PC-3 (cell line): ENCODE data around the gene TAF4. TPM values are rescaled to one million over a fixed set of nuclear protein-coding genes. Genes with fewer than 3 reads are reported as not detected.
A peak's percentile ranks its signal among the peaks of the same experiment; 100 is the strongest.

ENCODE experiments used
- ATAC-seq: fragments of 200-7000 bp; cut with Tn5 transposase; 2 replicates; pipeline ENCODE4 v1.9.1; 2020; ENCODE audit warnings: mild to moderate bottlenecking, moderate library complexity
- BruUV-seq: library from RNA; stranded (reverse); fragments of 400-500 nt; replicated peaks from 2 replicates; lab custom pipeline; 2021; lab: Mats Ljungman, UMichigan
- CTCF ChIA-PET: fragments of 300-600 bp; sonication (Branson Sonifier 250); formaldehyde crosslinking; loops from one replicate; lab custom pipeline; 2022; ENCODE audit warnings: antibody characterized with exemption; lab: Charles Lee
- POLR2A ChIA-PET: fragments of 300-600 bp; sonication (Branson Sonifier 250); formaldehyde crosslinking; loops from one replicate; lab custom pipeline; 2022; ENCODE audit warnings: antibody characterized with exemption; ENCODE audit not compliant: unreplicated experiment; lab: Charles Lee
- DNase-seq: peaks from one replicate; pipeline ENCODE4 v3.0.0-alpha.2; 2015
- H2AFZ ChIP-seq: fragments of 300-600 bp; sonication (generic); 2 replicates; pipeline ENCODE4 v1.6.0; 2016; ENCODE audit warnings: antibody characterized with exemption, low read length
- H3F3A ChIP-seq: fragments of 300-600 bp; sonication (generic); one replicate; pipeline ENCODE4 v1.6.0; 2017; ENCODE audit warnings: antibody characterized with exemption, low read length, control low read depth, mild to moderate bottlenecking; ENCODE audit not compliant: unreplicated experiment
- H3K27ac ChIP-seq: fragments of 300-600 bp; sonication (generic); 2 replicates; pipeline ENCODE4 v1.5.1; 2016; ENCODE audit warnings: mild to moderate bottlenecking, low read length
- H3K27me3 ChIP-seq: fragments of 300-600 bp; sonication (generic); 2 replicates; pipeline ENCODE4 v1.6.1; 2016; ENCODE audit warnings: low read length, mixed read lengths
- H3K36me3 ChIP-seq: fragments of 300-600 bp; sonication (generic); 2 replicates; pipeline ENCODE4 v1.6.1; 2016; ENCODE audit warnings: low read depth, mixed run types, low read length, mixed read lengths
- H3K4me1 ChIP-seq: fragments of 300-600 bp; sonication (generic); 2 replicates; pipeline ENCODE4 v1.5.1; 2016; ENCODE audit warnings: low read length; ENCODE audit not compliant: insufficient read depth
- H3K4me2 ChIP-seq: fragments of 300-600 bp; sonication (generic); 2 replicates; pipeline ENCODE4 v1.6.0; 2016; ENCODE audit warnings: low read length
- H3K4me3 ChIP-seq: fragments of 300-600 bp; sonication (generic); 2 replicates; pipeline ENCODE4 v1.5.1; 2016; ENCODE audit warnings: mild to moderate bottlenecking, low read length, mixed read lengths
- H3K79me2 ChIP-seq: fragments of 300-600 bp; sonication (generic); 2 replicates; pipeline ENCODE4 v1.6.1; 2017; ENCODE audit warnings: low read length, mixed read lengths
- H3K9ac ChIP-seq: fragments of 300-600 bp; sonication (generic); 2 replicates; pipeline ENCODE4 v1.6.0; 2016; ENCODE audit warnings: mild to moderate bottlenecking, low read length
- H3K9me2 ChIP-seq: fragments of 300-600 bp; sonication (generic); replicated peaks from 2 replicates; pipeline ENCODE4 v1.6.1; 2016; ENCODE audit warnings: mixed run types, low read length, mixed read lengths
- H3K9me3 ChIP-seq: fragments of 300-600 bp; sonication (generic); 2 replicates; pipeline ENCODE4 v1.6.1; 2016; ENCODE audit warnings: low read length, mixed read lengths
- H4K20me1 ChIP-seq: fragments of 300-600 bp; sonication (generic); 2 replicates; pipeline ENCODE4 v1.6.1; 2016; ENCODE audit warnings: low read length, mixed read lengths
- CTCF ChIP-seq: fragments of 300-600 bp; sonication (generic); conservative IDR thresholded peaks from 2 replicates; pipeline ENCODE4 v1.5.1; 2017; ENCODE audit warnings: antibody characterized with exemption, low read depth, mild to moderate bottlenecking, low read length
- EZH2 ChIP-seq: fragments of 300-600 bp; sonication (generic); IDR thresholded peaks from one replicate; pipeline ENCODE4 v1.6.1; 2017; ENCODE audit warnings: antibody characterized with exemption, mild to moderate bottlenecking, low read length; ENCODE audit not compliant: unreplicated experiment
- EZH2phosphoT487 ChIP-seq: fragments of 300-600 bp; sonication (generic); IDR thresholded peaks from 2 replicates; pipeline ENCODE4 v1.6.1; 2018; ENCODE audit warnings: mild to moderate bottlenecking, antibody characterized with exemption, low read length, borderline replicate concordance
- intact Hi-C: fragments of 100-400 bp; cut with micrococcal nuclease; formaldehyde crosslinking; loops from 2 replicates; pipeline ENCODE4 v1.9.0; 2023
- total RNA-seq: library from RNA; depleted of rRNA; stranded (reverse); fragments of >200 nt; gene quantifications from 2 replicates; pipeline ENCODE4 v1.2.3, GENCODE V29; 2014

TAF4 gene
- total RNA-seq, 1 experiment from 2014 or later: 9.6 TPM

- POLR2A ChIA-PET: no interaction called here
- CTCF ChIA-PET: no interaction called here
- no TSS peak for BruUV-seq
These were observed 139.4 kb downstream of the TAF4 start for GRCh38 chr20:61926253-61926613.

GRCh38 chr20:61925555-61926252, 140.0 kb downstream of the TAF4 start:
- Histone ChIP-seq H3K9me2 (no peaks in the 10 kb centered on the region), H3K9me3 (no peaks in the 10 kb centered on the region), H2AFZ (peak overlapping the region; percentile 71), H3K4me2 (peak overlapping the region; percentile 78), H3F3A (no peaks in the 10 kb centered on the region), H3K79me2 (no peaks in the 10 kb centered on the region), H3K27me3 (peaks cover 4% of the 10 kb centered on the region; the same call in 1 of the 2 replicates), H3K9ac (peak overlapping the region; percentile 28; the same call in 1 of the 2 replicates), H4K20me1 (no peaks in the 10 kb centered on the region), H3K4me1 (peaks cover 17% of the 10 kb centered on the region), H3K27ac (peak overlapping the region; percentile 76), H3K4me3 (peak overlapping the region; percentile 55), H3K36me3 (no peaks in the 10 kb centered on the region)
- ATAC-seq (peak; percentile 87), DNase-seq (peak; percentile 82)
- POLR2A ChIA-PET: no interaction called here
- no peak for TF ChIP-seq CTCF
- TF ChIP-seq EZH2phosphoT487: no peak
- no peak for TF ChIP-seq EZH2
- CTCF ChIA-PET: no interaction called here
- BruUV-seq: no TSS peak
- intact Hi-C loops: no loop called here

More at GRCh38 chr20:61926253-61926613, 139.4 kb downstream of the TAF4 start:
- peak overlapping the region; percentile 28; the same call in 1 of the 2 replicates for H3K9ac ChIP-seq
- H3K79me2 ChIP-seq: no peaks in the 10 kb centered on the region
- H3K27me3 ChIP-seq: peaks cover 4% of the 10 kb centered on the region; the same call in 1 of the 2 replicates
- H3K4me3 ChIP-seq: peak overlapping the region; percentile 55; the same call in 1 of the 2 replicates
- peak overlapping the region; percentile 76 for H3K27ac ChIP-seq
- H3K4me1 ChIP-seq: peaks cover 17% of the 10 kb centered on the region
- no peak for TF ChIP-seq CTCF
- TF ChIP-seq EZH2phosphoT487: no peak
- no peak for TF ChIP-seq EZH2
- DNase-seq (no peak), ATAC-seq (no peak)
- no peaks in the 10 kb centered on the region for H3K36me3 ChIP-seq
- no peaks in the 10 kb centered on the region for H3F3A ChIP-seq
- H4K20me1 ChIP-seq: no peaks in the 10 kb centered on the region
- H2AFZ ChIP-seq: peak overlapping the region; percentile 71
- H3K9me3 ChIP-seq: no peaks in the 10 kb centered on the region
- H3K9me2 ChIP-seq: no peaks in the 10 kb centered on the region
- H3K4me2 ChIP-seq: peak overlapping the region; percentile 78
- intact Hi-C loops: no loop called here

GRCh38 chr20:61924858-61925554, 140.7 kb downstream of the TAF4 start:
- Histone ChIP-seq H3K9me2 (no peaks in the 10 kb centered on the region), H3K36me3 (no peaks in the 10 kb centered on the region), H4K20me1 (no peaks in the 10 kb centered on the region), H3K4me2 (peak overlapping the region; percentile 78), H3K79me2 (no peaks in the 10 kb centered on the region), H3K4me1 (peaks cover 17% of the 10 kb centered on the region), H2AFZ (peak overlapping the region; percentile 71), H3F3A (no peaks in the 10 kb centered on the region), H3K4me3 (peak overlapping the region; percentile 55; the same call in 1 of the 2 replicates), H3K9me3 (no peaks in the 10 kb centered on the region), H3K27me3 (peaks cover 4% of the 10 kb centered on the region; the same call in 1 of the 2 replicates), H3K27ac (peak overlapping the region; percentile 76), H3K9ac (no peak overlapping the region)
- CTCF ChIA-PET: no interaction called here
- intact Hi-C loops: no loop called here
- no peak for DNase-seq
- TF ChIP-seq CTCF: no peak
- TF ChIP-seq EZH2phosphoT487: no peak
- TF ChIP-seq EZH2: no peak
- BruUV-seq: no TSS peak
- ATAC-seq: no peak
- POLR2A ChIA-PET: no interaction called here
